Lower leg skin (tissue), 4 donors: ENCODE measurements around the gene ARMC2. TPM values are rescaled to one million over a fixed set of nuclear protein-coding genes. Genes with fewer than 3 reads are reported as not detected.
"Not testable (repeated sequence)": the region's sequence is repeated elsewhere in the genome, so short reads cannot be mapped to it uniquely, and the experiment has no call there.

Experiments
- DNase-seq, 2 donors: peaks; one replicate each; pipeline ENCODE4 v3.0.0-alpha.2; 2019; ENCODE audit warnings: low spot score in 2 of 2
- H3K4me3 ChIP-seq: fragments of 200-600 bp; sonication (generic); 2 replicates; pipeline ENCODE4 v1.5.1; 2017; ENCODE audit warnings: mild to moderate bottlenecking, low read depth; ENCODE audit not compliant: poor library complexity, severe bottlenecking
- CTCF ChIP-seq, 3 donors: fragments of 450-650 bp; IDR thresholded peaks; one replicate each; pipeline ENCODE4 v1.5.1; 2016; ENCODE audit warnings: antibody characterized with exemption in 3 of 3, mild to moderate bottlenecking in 3 of 3, moderate library complexity in 2 of 3
- POLR2A ChIP-seq, 2 donors: fragments of 450-650 bp; IDR thresholded peaks; one replicate each; pipeline ENCODE4 v1.6.1; 2016 to 2017; ENCODE audit warnings: antibody characterized with exemption in 2 of 2, mild to moderate bottlenecking in 1 of 2, moderate library complexity in 1 of 2
- WGBS, 2 donors: methylation state at CpG; one replicate each; pipeline ENCODE4 v1.1.5; 2018; 5-methylcytosine and 5-hydroxymethylcytosine counted together
- intact Hi-C: fragments of 100-400 bp; cut with DNase I; formaldehyde crosslinking; loops from one replicate; pipeline ENCODE4 v1.15.0; 2023; ENCODE audit warnings: low total_unique reads
- total RNA-seq, 4 donors: library from RNA; depleted of rRNA; stranded (reverse); fragments of >200 nt; gene quantifications; one replicate each; pipeline ENCODE4 v1.1.0, GENCODE V29; 2016

ARMC2 gene
- total RNA-seq, 4 donors from 2014 or later, result 0.34 to 2.0 (median 1.2) TPM

GRCh38 chr6:108884211-108885059, 36.2 kb downstream of the ARMC2 start:
- 83 to 93% methylated on average over 9 of the region's 9 CpGs for WGBS, 2 donors
- intact Hi-C loops, result no loop called here
- TF ChIP-seq CTCF (IDR thresholded peaks at IDR 0.05), result no peak
- no peak for TF ChIP-seq POLR2A (IDR thresholded peaks at IDR 0.05)
- DNase-seq, result no peak
- no peak overlapping the region for H3K4me3 ChIP-seq

- no peak for DNase-seq
- TF ChIP-seq POLR2A (IDR thresholded peaks at IDR 0.05), result no peak
- TF ChIP-seq CTCF (IDR thresholded peaks at IDR 0.05), result no peak
- no peak overlapping the region for H3K4me3 ChIP-seq
- intact Hi-C loops, result no loop called here
- WGBS, 2 donors, result 86 to 92% methylated on average over 6 of the region's 6 CpGs
Measured at GRCh38 chr6:108888052-108888451, 39.8 kb downstream of the ARMC2 start.

GRCh38 chr6:108888745-108889144, 40.5 kb downstream of the ARMC2 start:
- intact Hi-C loops, result no loop called here
- 88 to 89% methylated on average over 2 of the region's 2 CpGs for WGBS, 2 donors
- TF ChIP-seq POLR2A (IDR thresholded peaks at IDR 0.05) (no peak), CTCF (IDR thresholded peaks at IDR 0.05) (no peak)
- no peak overlapping the region for H3K4me3 ChIP-seq
- no peak for DNase-seq

- not testable (repeated sequence) for DNase-seq, H3K4me3 ChIP-seq
- 92 to 93% methylated on average over 5 of the region's 5 CpGs for WGBS, 2 donors
- intact Hi-C loops, result loop anchor here (5.0 kb wide), 1 partner anchor 349 kb away; no protein-coding TSS in a partner anchor
Measured at GRCh38 chr6:108890898-108891297, 42.7 kb downstream of the ARMC2 start.

- intact Hi-C loops, result no loop called here
- H3K4me3 ChIP-seq, result no peak overlapping the region
- WGBS, 2 donors, result 83% methylated on average over 1 of the region's 1 CpG
- TF ChIP-seq POLR2A (IDR thresholded peaks at IDR 0.05) (no peak), CTCF (IDR thresholded peaks at IDR 0.05) (no peak)
- no peak for DNase-seq
Measured at GRCh38 chr6:108895571-108895970, 47.3 kb downstream of the ARMC2 start.

- intact Hi-C loops, result no loop called here
- TF ChIP-seq POLR2A (IDR thresholded peaks at IDR 0.05), result no peak
- no peak for TF ChIP-seq CTCF (IDR thresholded peaks at IDR 0.05)
- DNase-seq, result no peak
- H3K4me3 ChIP-seq, result no peak overlapping the region
- WGBS, 2 donors, result 66 to 72% methylated on average over 3 of the region's 3 CpGs
Measured at GRCh38 chr6:108896111-108896661, 48.0 kb downstream of the ARMC2 start.
